Kidney (tissue), 14 donors: ENCODE data around the gene FLNA. TPM values are rescaled to one million over a fixed set of nuclear protein-coding genes. Genes with fewer than 3 reads are reported as not detected.

Experiments used
- DNase-seq, 5 donors: peaks; one replicate each; pipeline ENCODE4 v3.0.0-alpha.2; 2013 to 2020
- FAIRE-seq: peaks from 2 replicates; lab custom pipeline; 2012; peaks lifted over from hg19 to GRCh38; lab: Jason Lieb, UNC
- H3K27ac ChIP-seq, 2 donors: one replicate each; pipeline ENCODE4 v1.7.0; 2013; ENCODE audit warnings: low read depth in 2 of 2, low read length in 2 of 2, inconsistent platforms in 1 of 2
- H3K27me3 ChIP-seq: one replicate; pipeline ENCODE4 v1.7.1; 2013; ENCODE audit warnings: low read length, inconsistent platforms; ENCODE audit not compliant: control insufficient read depth, insufficient read depth
- H3K36me3 ChIP-seq, 3 donors: one replicate each; pipeline versions ENCODE4 v1.7.0 to v1.7.1; 2013; ENCODE audit warnings: low read length in 3 of 3, control low read depth in 1 of 3, inconsistent platforms in 1 of 3; ENCODE audit not compliant: insufficient read depth in 3 of 3, control insufficient read depth in 2 of 3
- H3K4me1 ChIP-seq, 3 donors: one replicate each; pipeline versions ENCODE4 v1.7.0 to v1.7.1; 2013; ENCODE audit warnings: low read length in 3 of 3, inconsistent platforms in 1 of 3, low read depth in 1 of 3; ENCODE audit not compliant: control insufficient read depth in 2 of 3, insufficient read depth in 2 of 3
- H3K4me3 ChIP-seq, 3 donors: one replicate each; pipeline versions ENCODE4 v1.7.0 to v1.8.1; 2013; ENCODE audit warnings: low read length in 3 of 3, control low read depth in 1 of 3, inconsistent platforms in 1 of 3
- H3K9ac ChIP-seq, 3 donors: one replicate each; pipeline versions ENCODE4 v1.7.0 to v1.7.1; 2013; ENCODE audit warnings: low read length in 3 of 3, control low read depth in 1 of 3, inconsistent platforms in 1 of 3
- H3K9me3 ChIP-seq, 3 donors: one replicate each; pipeline versions ENCODE4 v1.7.0 to v1.7.1; 2013; ENCODE audit warnings: low read length in 3 of 3, control low read depth in 1 of 3, inconsistent platforms in 1 of 3; ENCODE audit not compliant: control insufficient read depth in 2 of 3, insufficient read depth in 1 of 3
- CTCF ChIP-seq: IDR thresholded peaks from 3 replicates; pipeline ENCODE4 v1.5.1; 2012; ENCODE audit warnings: mild to moderate bottlenecking, moderate library complexity, borderline replicate concordance; ENCODE audit not compliant: insufficient read depth; ENCODE audit errors: extremely low read depth
- intact Hi-C: fragments of 100-400 bp; cut with DNase I; formaldehyde crosslinking; loops from one replicate; pipeline ENCODE4 v1.11.1; 2022
- polyA plus RNA-seq: library from polyadenylated mRNA; stranded (reverse); fragments of 350-450 nt; fragmentation: Illumina TruSeq; extraction: RNeasy Lipid Tissue Mini Kit (QIAGEN cat#74804); gene quantifications from one replicate; pipeline ENCODE4 v1.2.3, GENCODE V29; 2014; ENCODE audit warnings: low read depth, low replicate concordance; ENCODE audit not compliant: insufficient read depth
- total RNA-seq: library from RNA; stranded (reverse); fragmentation: NEBNext Ultra II Directional; extraction: Animal tissue kit (Norgen Biotek cat#: 25700); gene quantifications from one replicate; pipeline ENCODE4 v1.2.1, GENCODE V29; 2021
- donor health status: control.
- donor health status: control.
- donor health status: control.
- donor health status: control.
- donor health status: control.
- donor health status: DM: yes; HTN: yes; CAD: no.
- donor health status: Normal renal cell carcinoma (clear cell type).

FLNA gene
- total and polyA plus RNA-seq, 2 donors from 2014 or later = 421 to 1,036 TPM

- peaks cover 0 to 4% (median 0%) of the 10 kb centered on the region in 3 donors for H3K4me1 ChIP-seq
- FAIRE-seq = no peak
- H3K9me3 ChIP-seq = no peaks in the 10 kb centered on the region
- intact Hi-C loops = no loop called here
- no peak overlapping the region for H3K4me3 ChIP-seq
- H3K27ac ChIP-seq = no peak overlapping the region
- peaks cover 2 to 20% (median 3%) of the 10 kb centered on the region in 3 donors for H3K36me3 ChIP-seq
- H3K9ac ChIP-seq = no peak overlapping the region
- H3K27me3 ChIP-seq = no peaks in the 10 kb centered on the region
- DNase-seq = no peak
- no peak for TF ChIP-seq CTCF
These were observed 9.3 kb downstream of the FLNA start for GRCh38 chrX:154365052-154365600.

GRCh38 chrX:154363706-154364439, 10.6 kb downstream of the FLNA start:
- Histone ChIP-seq H3K9ac (no peak overlapping the region), H3K27ac (no peak overlapping the region), H3K9me3 (no peaks in the 10 kb centered on the region), H3K4me3 (no peak overlapping the region), H3K4me1 (peaks cover 0 to 4% (median 0%) of the 10 kb centered on the region in 3 donors), H3K27me3 (no peaks in the 10 kb centered on the region), H3K36me3 (peaks cover 2 to 25% (median 7%) of the 10 kb centered on the region in 3 donors)
- intact Hi-C loops = no loop called here
- no peak for FAIRE-seq
- TF ChIP-seq CTCF = no peak
- no peak for DNase-seq

GRCh38 chrX:154362085-154362742, 12.2 kb downstream of the FLNA start:
- no peak for TF ChIP-seq CTCF
- FAIRE-seq = no peak

More at GRCh38 chrX:154362085-154362742, 12.2 kb downstream of the FLNA start:
- no peak overlapping the region for H3K27ac ChIP-seq
- peaks cover 2 to 22% (median 11%) of the 10 kb centered on the region in 3 donors for H3K36me3 ChIP-seq
- H3K9me3 ChIP-seq = no peaks in the 10 kb centered on the region
- H3K27me3 ChIP-seq = no peaks in the 10 kb centered on the region
- no peak overlapping the region for H3K4me3 ChIP-seq
- no peak overlapping the region for H3K9ac ChIP-seq
- DNase-seq = no peak
- intact Hi-C loops = no loop called here
- no peaks in the 10 kb centered on the region for H3K4me1 ChIP-seq
